NCI-H1092 treated with DMSO at 0.1 percent for 48 hours (cell line): ENCODE data around the gene RPLP2.

Experiments used
- DNase-seq: peaks from one replicate; lab custom pipeline; 2025; lab: John Stamatoyannopoulos, UW

RPLP2 gene

GRCh38 chr11:773830-774229 is 35.9 kb upstream of the RPLP2 start:
- no peak for DNase-seq

GRCh38 chr11:774873-775592 is 34.7 kb upstream of the RPLP2 start:
- DNase-seq: no peak

- no peak for DNase-seq
Measured at GRCh38 chr11:776263-776560, 33.6 kb upstream of the RPLP2 start.

- DNase-seq: peak; percentile 64
Measured at GRCh38 chr11:776561-777287, 33.0 kb upstream of the RPLP2 start.

- peak; percentile 87 for DNase-seq
Measured at GRCh38 chr11:777288-778255, 32.2 kb upstream of the RPLP2 start, which contains the start of gene GATD1. GATD1 (minus strand) TSS chr11:777487; CDS start chr11:777462, 25 bp downstream.

GRCh38 chr11:778976-779954 is 30.5 kb upstream of the RPLP2 start:
- DNase-seq: no peak

GRCh38 chr11:779955-780532 is 29.7 kb upstream of the RPLP2 start:
- no peak for DNase-seq

GRCh38 chr11:782264-783174 is 27.2 kb upstream of the RPLP2 start:
- no peak for DNase-seq

GRCh38 chr11:783581-784015 is 26.2 kb upstream of the RPLP2 start:
- peak; percentile 21 for DNase-seq

- DNase-seq: no peak
Measured at GRCh38 chr11:786235-787083, 23.3 kb upstream of the RPLP2 start.

- no peak for DNase-seq
Measured at GRCh38 chr11:787084-787675, 22.6 kb upstream of the RPLP2 start.

GRCh38 chr11:788009-788640 is 21.6 kb upstream of the RPLP2 start:
- no peak for DNase-seq

- DNase-seq: no peak
Measured at GRCh38 chr11:788953-789940, 20.5 kb upstream of the RPLP2 start.

GRCh38 chr11:789943-790342 is 19.8 kb upstream of the RPLP2 start, which contains the start of gene CEND1:
CEND1 (minus strand) TSS chr11:790090; CDS start chr11:788576, 1,514 bp downstream.
- peak; percentile 15 for DNase-seq

- no peak for DNase-seq
Measured at GRCh38 chr11:790721-791564, 18.8 kb upstream of the RPLP2 start.
